Right lobe of liver (tissue), 4 donors: ENCODE results near the gene PTPRD.

Experiments
- CTCF ChIP-seq, 4 donors: fragments of 200-600 bp in 3 of 4; fragments of 450-650 bp in 1 of 4; IDR thresholded peaks; one replicate each; pipeline versions ENCODE4 v1.5.1 to v1.8.0; 2016 to 2022; ENCODE audit warnings: antibody characterized with exemption in 4 of 4, mild to moderate bottlenecking in 2 of 4
- POLR2A ChIP-seq: fragments of 450-650 bp; IDR thresholded peaks from one replicate; pipeline ENCODE4 v1.6.1; 2017; ENCODE audit warnings: antibody characterized with exemption, mild to moderate bottlenecking
- donor health status: DM: no; HTN: no; CAD: no.
- donor health status: DM: no; HTN: no; CAD: no.
- donor health status: DM: no; HTN: yes; CAD: no.

GRCh38 chr9:10204276-10204675, 408.5 kb downstream of the PTPRD start:
- TF ChIP-seq CTCF (IDR thresholded peaks at IDR 0.05) (no peak), POLR2A (no peak)
